ENCODE data around the gene SYT1. TPM values are rescaled to one million over a fixed set of nuclear protein-coding genes. Genes with fewer than 3 reads are reported as not detected.

SYT1 gene
- total and polyA plus RNA-seq, 2 of the 8 experiments (the other 6 are each of a cell fraction or from before 2014, with no cell fraction given) = 11.0 to 34.6 TPM

GRCh38 chr12:79255288-79255687 is 390.7 kb downstream of the SYT1 start:
- Histone ChIP-seq H4K8ac (ENCODE audit: extremely low read depth, insufficient read depth, low read length) (no peak overlapping the region), H3K23ac (ENCODE audit: insufficient read length) (no peak overlapping the region), H3K27ac (ENCODE audit: low read depth, low read length) (no peak overlapping the region), H3K9me3 (ENCODE audit: insufficient read depth in 2 of 2, low read depth in 1 of 2, low read length in 1 of 2) (no peaks in the 10 kb centered on the region; a peak in 1 of 4 replicates), H4K5ac (ENCODE audit: insufficient read length, low read depth, low read length) (no peak overlapping the region), H2BK15ac (ENCODE audit: low read length) (no peak overlapping the region), H3K56ac (replicated peaks; ENCODE audit: insufficient read length, low read depth, low read length) (no peak overlapping the region), H3K4me2 (ENCODE audit: insufficient read depth in 1 of 2, low read depth in 2 of 2, low read length in 2 of 2) (no peak overlapping the region), H3K27me3 (replicated peaks in 1 of 4; ENCODE audit: control insufficient read depth in 3 of 4, extremely low read depth in 1 of 4, insufficient read depth in 3 of 4, low read length in 3 of 4) (no peaks in the 10 kb centered on the region; a peak in 1 of 7 replicates), H3K79me2 (ENCODE audit: control insufficient read depth in 1 of 2, insufficient read depth in 2 of 2, low read length in 2 of 2) (no peaks in the 10 kb centered on the region), H2AK5ac (ENCODE audit: low read depth, low read length) (no peak overlapping the region), H3K14ac (ENCODE audit: insufficient read length) (no peak overlapping the region), H3K23me2 (ENCODE audit: low read depth, low read length) (no peaks in the 10 kb centered on the region), H4K20me1 (replicated peaks in 1 of 2; ENCODE audit: control insufficient read depth in 1 of 2, insufficient read depth in 2 of 2, low read length in 2 of 2) (no peaks in the 10 kb centered on the region), H3K18ac (ENCODE audit: extremely low read depth, low read length) (no peak overlapping the region), H3K4me1 (replicated peaks in 1 of 4; ENCODE audit: control insufficient read depth in 3 of 4, insufficient read depth in 4 of 4, low read length in 3 of 4) (no peaks in the 10 kb centered on the region), H3K36me3 (ENCODE audit: control insufficient read depth in 2 of 4, insufficient read depth in 4 of 4, low read length in 3 of 4) (peaks cover 0 to 3% (median 0%) of the 10 kb centered on the region in 4 experiments; a peak in 2 of 8 replicates), H2BK12ac (ENCODE audit: low read depth, low read length) (no peak overlapping the region), H2BK120ac (replicated peaks; ENCODE audit: low read depth, low read length) (no peak overlapping the region), H2BK20ac (ENCODE audit: low read length) (no peak overlapping the region), H2BK5ac (ENCODE audit: low read depth, low read length) (no peak overlapping the region), H2AFZ (ENCODE audit: low read length) (no peak overlapping the region), H3K4me3 (ENCODE audit: extremely low read depth in 1 of 4, insufficient read depth in 2 of 4, low read depth in 3 of 4, low read length in 4 of 4) (no peak overlapping the region), H3K9ac (replicated peaks in 1 of 4; ENCODE audit: extremely low read depth in 1 of 4, low read depth in 3 of 4, low read length in 3 of 4) (no peak overlapping the region), H4K91ac (replicated peaks; ENCODE audit: insufficient read length, low read length) (no peak overlapping the region), H3K79me1 (ENCODE audit: low read depth, low read length) (no peaks in the 10 kb centered on the region), H3K4ac (replicated peaks; ENCODE audit: insufficient read length, low read depth, low read length) (no peak overlapping the region)
- DNase-seq (ENCODE audit: low read depth in 1 of 2, low spot score in 2 of 2) (no peak), FAIRE-seq (no peak)
- CTCF ChIA-PET (ENCODE audit: partially characterized antibody) = no interaction called here
- POLR2A ChIA-PET (ENCODE audit: partially characterized antibody) = no interaction called here
- WGBS, 2 experiments (ENCODE audit: extremely low coverage in 1 of 2, insufficient coverage in 1 of 2, insufficient read length in 1 of 2, insufficient replicate concordance in 2 of 2, low coverage in 1 of 2, low lambda C conversion rate in 2 of 2, missing lambda C conversion rate in 1 of 2) = 83% methylated on average over 2 of the region's 2 CpGs; no CpG with 5 or more reads in 1 of the 2 experiments
- TF ChIP-seq POU5F1 (IDR thresholded peaks at IDR 0.05; ENCODE audit: low read depth, low read length) (no peak), HDAC6 (IDR thresholded peaks at IDR 0.05; ENCODE audit: low read depth, low read length) (no peak), TEAD4 (IDR thresholded peaks at IDR 0.05; ENCODE audit: low read depth, low read length) (no peak), KDM5A (IDR thresholded peaks at IDR 0.05; ENCODE audit: low read length) (no peak), E2F6 (IDR thresholded peaks at IDR 0.05) (no peak), TAF7 (optimal IDR thresholded peaks at IDR 0.05; ENCODE audit: borderline replicate concordance, low read depth, low read length) (no peak), CHD1 (IDR thresholded peaks at IDR 0.05; ENCODE audit: low read depth, low read length) (no peak), SAP30 (IDR thresholded peaks at IDR 0.05; ENCODE audit: insufficient read depth, insufficient replicate concordance, low read length) (no peak), TAF1 (IDR thresholded peaks at IDR 0.05; ENCODE audit: low read depth, low read length) (no peak), ATF3 (IDR thresholded peaks at IDR 0.05; ENCODE audit: insufficient read depth, low read depth, low read length) (no peak), NANOG (IDR thresholded peaks at IDR 0.05; ENCODE audit: insufficient read depth, low read depth, low read length, poor library complexity, severe bottlenecking) (no peak), YY1 (IDR thresholded peaks at IDR 0.05; ENCODE audit: low read depth, low read length) (no peak), TBP (IDR thresholded peaks at IDR 0.05; ENCODE audit: low read depth, low read length) (no peak), CREB1 (IDR thresholded peaks at IDR 0.05) (no peak)

All from H1 (cell line).